Caco-2 (cell line): ENCODE data around the gene ADISSP. TPM values are rescaled to one million over a fixed set of nuclear protein-coding genes. Genes with fewer than 3 reads are reported as not detected.

Source experiments
- BruUV-seq: library from RNA; stranded (reverse); fragments of 400-500 nt; replicated peaks from 2 replicates; lab custom pipeline; 2021; lab: Mats Ljungman, UMichigan
- CTCF ChIA-PET: fragments of 300-600 bp; sonication (Branson Sonifier 250); formaldehyde crosslinking; loops from one replicate; lab custom pipeline; 2022; ENCODE audit warnings: antibody characterized with exemption; lab: Charles Lee
- POLR2A ChIA-PET: fragments of 300-600 bp; sonication (Branson Sonifier 250); formaldehyde crosslinking; loops from one replicate; lab custom pipeline; 2022; ENCODE audit warnings: antibody characterized with exemption; lab: Charles Lee
- DNase-seq, 2 experiments: peaks; one replicate each; pipeline versions ENCODE4 v3.0.0 to v3.0.0-alpha.2; 2020 to 2022
- H3K27me3 ChIP-seq: replicated peaks from 2 replicates; pipeline ENCODE4 v1.6.0; 2011; ENCODE audit warnings: low read length; ENCODE audit not compliant: control insufficient read depth, insufficient read depth
- H3K36me3 ChIP-seq: 2 replicates; pipeline ENCODE4 v1.5.1; 2011; ENCODE audit warnings: low read length; ENCODE audit not compliant: control insufficient read depth, insufficient read depth
- H3K4me1 ChIP-seq: fragments of 250-450 bp; sonication (Bioruptor Pico); 2 replicates; pipeline ENCODE4 v1.5.1; 2020; ENCODE audit warnings: mild to moderate bottlenecking
- H3K4me3 ChIP-seq: 2 replicates; pipeline ENCODE4 v1.5.1; 2011; ENCODE audit warnings: low read depth, mild to moderate bottlenecking, control low read depth, low read length
- H3K9me3 ChIP-seq: fragments of 250-450 bp; sonication (Bioruptor Pico); 2 replicates; pipeline ENCODE4 v1.5.1; 2020; ENCODE audit warnings: mild to moderate bottlenecking, moderate library complexity
- H3K27ac Mint-ChIP-seq: one replicate; pipeline ENCODE4 v1.8.0; 2022; ENCODE audit warnings: mixed read lengths; ENCODE audit not compliant: unreplicated experiment
- H3K27me3 Mint-ChIP-seq: one replicate; pipeline ENCODE4 v1.8.0; 2022; ENCODE audit warnings: mixed read lengths; ENCODE audit not compliant: insufficient read depth, unreplicated experiment
- H3K36me3 Mint-ChIP-seq: one replicate; pipeline ENCODE4 v1.8.0; 2022; ENCODE audit warnings: mild to moderate bottlenecking, mixed read lengths; ENCODE audit not compliant: insufficient read depth, unreplicated experiment
- H3K4me1 Mint-ChIP-seq: one replicate; pipeline ENCODE4 v1.8.0; 2022; ENCODE audit warnings: low read depth, mixed read lengths; ENCODE audit not compliant: unreplicated experiment
- H3K4me3 Mint-ChIP-seq: one replicate; pipeline ENCODE4 v1.8.0; 2022; ENCODE audit warnings: mild to moderate bottlenecking, moderate library complexity, mixed read lengths; ENCODE audit not compliant: unreplicated experiment
- H3K9me3 Mint-ChIP-seq: one replicate; pipeline ENCODE4 v1.8.0; 2022; ENCODE audit warnings: mixed read lengths; ENCODE audit not compliant: unreplicated experiment
- intact Hi-C: fragments of 100-400 bp; cut with micrococcal nuclease; formaldehyde crosslinking; loops from one replicate; pipeline ENCODE4 v1.10.0; 2022; ENCODE audit not compliant: unreplicated experiment
- total RNA-seq: library from RNA; stranded (reverse); gene quantifications from 2 replicates; pipeline ENCODE4 v1.2.3, GENCODE V29; 2022
- TF ChIP-seq, protein P1 (sequence below), 2 experiments: fragments of 200-600 bp in 1 of 2; IDR thresholded peaks; 1 replicate in 1 of 2; 2 replicates in 1 of 2; pipeline versions ENCODE4 v1.5.1 to v1.8.0; 2011 to 2022; ENCODE audit warnings: antibody characterized with exemption in 1 of 2, control low read depth in 1 of 2, inconsistent platforms in 1 of 2, low read depth in 1 of 2, low read length in 1 of 2, mild to moderate bottlenecking in 1 of 2, moderate library complexity in 1 of 2; ENCODE audit not compliant: insufficient read depth in 1 of 2, severe bottlenecking in 1 of 2, unreplicated experiment in 1 of 2

ADISSP gene
- total RNA-seq, 1 experiment from 2014 or later, result 56.1 TPM

GRCh38 chr20:3797592-3798372 is 30.2 kb upstream of the ADISSP start:
- H3K4me1 Mint-ChIP-seq, result peaks cover 25% of the 10 kb centered on the region
- DNase-seq, result no peak
- BruUV-seq, result no TSS peak
- peak overlapping the region; percentile 84 for H3K4me3 Mint-ChIP-seq
- Histone ChIP-seq H3K4me1 (peaks cover 36% of the 10 kb centered on the region), H3K27me3 (no peaks in the 10 kb centered on the region), H3K9me3 (no peaks in the 10 kb centered on the region), H3K36me3 (peaks cover 7% of the 10 kb centered on the region), H3K4me3 (no peak overlapping the region; the same call in 1 of the 2 replicates)
- CTCF ChIA-PET, result interaction anchor here (0.7 kb wide), 1 partner anchor 21 kb away, joined by 7 read pairs; no protein-coding TSS in a partner anchor
- H3K27me3 Mint-ChIP-seq, result no peaks in the 10 kb centered on the region
- H3K9me3 Mint-ChIP-seq, result no peaks in the 10 kb centered on the region
- intact Hi-C loops, result no loop called here
- POLR2A ChIA-PET, result no interaction called here
- peak overlapping the region; percentile 74 for H3K27ac Mint-ChIP-seq
- H3K36me3 Mint-ChIP-seq, result peaks cover 27% of the 10 kb centered on the region
- TF ChIP-seq, protein P1, sequence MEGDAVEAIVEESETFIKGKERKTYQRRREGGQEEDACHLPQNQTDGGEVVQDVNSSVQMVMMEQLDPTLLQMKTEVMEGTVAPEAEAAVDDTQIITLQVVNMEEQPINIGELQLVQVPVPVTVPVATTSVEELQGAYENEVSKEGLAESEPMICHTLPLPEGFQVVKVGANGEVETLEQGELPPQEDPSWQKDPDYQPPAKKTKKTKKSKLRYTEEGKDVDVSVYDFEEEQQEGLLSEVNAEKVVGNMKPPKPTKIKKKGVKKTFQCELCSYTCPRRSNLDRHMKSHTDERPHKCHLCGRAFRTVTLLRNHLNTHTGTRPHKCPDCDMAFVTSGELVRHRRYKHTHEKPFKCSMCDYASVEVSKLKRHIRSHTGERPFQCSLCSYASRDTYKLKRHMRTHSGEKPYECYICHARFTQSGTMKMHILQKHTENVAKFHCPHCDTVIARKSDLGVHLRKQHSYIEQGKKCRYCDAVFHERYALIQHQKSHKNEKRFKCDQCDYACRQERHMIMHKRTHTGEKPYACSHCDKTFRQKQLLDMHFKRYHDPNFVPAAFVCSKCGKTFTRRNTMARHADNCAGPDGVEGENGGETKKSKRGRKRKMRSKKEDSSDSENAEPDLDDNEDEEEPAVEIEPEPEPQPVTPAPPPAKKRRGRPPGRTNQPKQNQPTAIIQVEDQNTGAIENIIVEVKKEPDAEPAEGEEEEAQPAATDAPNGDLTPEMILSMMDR (IDR thresholded peaks at IDR 0.05; ENCODE audit: insufficient read depth in 1 of 2, low read depth in 1 of 2, low read length in 1 of 2, severe bottlenecking in 1 of 2, unreplicated experiment in 1 of 2), result no peak

- peaks cover 25% of the 10 kb centered on the region for H3K4me1 Mint-ChIP-seq
- Histone ChIP-seq H3K27me3 (no peaks in the 10 kb centered on the region), H3K4me3 (peak overlapping the region; percentile 69), H3K4me1 (peaks cover 36% of the 10 kb centered on the region), H3K36me3 (peaks cover 7% of the 10 kb centered on the region), H3K9me3 (no peaks in the 10 kb centered on the region)
- CTCF ChIA-PET, result interaction anchor here (1.9 kb wide), 1 partner anchor 22 kb away, joined by 18 read pairs; no protein-coding TSS in a partner anchor
- no TSS peak for BruUV-seq
- intact Hi-C loops, result no loop called here
- peak overlapping the region; percentile 19 for H3K27ac Mint-ChIP-seq
- peaks cover 21% of the 10 kb centered on the region for H3K36me3 Mint-ChIP-seq
- H3K9me3 Mint-ChIP-seq, result no peaks in the 10 kb centered on the region
- no peak for DNase-seq
- TF ChIP-seq, protein P1 (IDR thresholded peaks at IDR 0.05; ENCODE audit: insufficient read depth in 1 of 2, low read depth in 1 of 2, low read length in 1 of 2, severe bottlenecking in 1 of 2, unreplicated experiment in 1 of 2), result no peak
- POLR2A ChIA-PET, result no interaction called here
- H3K4me3 Mint-ChIP-seq, result peak overlapping the region; percentile 84
- no peaks in the 10 kb centered on the region for H3K27me3 Mint-ChIP-seq
These were observed 29.6 kb upstream of the ADISSP start for GRCh38 chr20:3797226-3797545.

DNA sequence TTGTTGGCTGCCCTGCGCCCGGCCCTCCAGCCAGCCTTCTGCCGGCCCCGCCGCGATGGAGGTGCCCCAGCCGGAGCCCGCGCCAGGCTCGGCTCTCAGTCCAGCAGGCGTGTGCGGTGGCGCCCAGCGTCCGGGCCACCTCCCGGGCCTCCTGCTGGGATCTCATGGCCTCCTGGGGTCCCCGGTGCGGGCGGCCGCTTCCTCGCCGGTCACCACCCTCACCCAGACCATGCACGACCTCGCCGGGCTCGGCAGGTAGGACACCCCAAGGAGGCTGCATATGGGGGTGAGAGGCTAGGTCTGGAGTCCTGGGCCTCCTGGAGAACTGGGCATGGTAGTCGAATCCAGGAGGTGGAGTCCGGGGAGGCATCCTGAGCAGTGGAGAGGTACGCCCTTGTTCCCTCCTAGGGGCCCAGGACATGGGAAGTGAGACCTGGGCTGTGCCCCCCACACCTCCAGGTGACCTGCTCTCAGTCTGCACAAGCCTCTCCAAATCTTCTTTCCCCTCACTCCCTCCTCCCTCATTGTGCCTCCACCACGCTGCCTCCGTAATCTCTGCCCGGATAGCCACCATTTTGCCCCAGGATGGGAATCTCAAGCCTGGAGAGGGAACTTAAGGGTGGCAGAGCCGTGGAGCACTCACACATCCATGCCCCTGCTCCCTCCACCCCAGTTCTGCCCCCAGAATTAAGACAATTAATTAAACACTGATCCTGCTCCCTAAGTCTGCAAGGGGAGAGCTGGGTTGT is 29.1 kb upstream of the ADISSP start:
- ChIA-PET CTCF (interaction anchor here (0.6 to 1.9 kb wide), 4 partner anchors 10 to 80 kb away, joined by 3 to 18 read pairs (median 4); partner anchors contain the start of genes AP5S1 and CENPB), POLR2A (interaction anchor here (0.5 to 1.8 kb wide), 7 partner anchors 10 to 375 kb away, joined by 3 to 11 read pairs (median 4); partner anchors contain the start of genes ADISSP, AP5S1 and CENPB)
- intact Hi-C loops, result no loop called here
- no peaks in the 10 kb centered on the region for H3K27me3 ChIP-seq
- Mint-ChIP-seq H3K27ac (peak overlapping the region; percentile 93), H3K4me3 (peak overlapping the region; percentile 84), H3K4me1 (peaks cover 25% of the 10 kb centered on the region), H3K9me3 (no peaks in the 10 kb centered on the region), H3K36me3 (peaks cover 17% of the 10 kb centered on the region), H3K27me3 (no peaks in the 10 kb centered on the region)
- peaks cover 7% of the 10 kb centered on the region for H3K36me3 ChIP-seq
- H3K9me3 ChIP-seq, result no peaks in the 10 kb centered on the region
- TSS peak; percentile 53 for BruUV-seq
- TF ChIP-seq, protein P1 (IDR thresholded peaks at IDR 0.05; ENCODE audit: insufficient read depth in 1 of 2, low read depth in 1 of 2, low read length in 1 of 2, severe bottlenecking in 1 of 2, unreplicated experiment in 1 of 2), result no peak
- H3K4me1 ChIP-seq, result peaks cover 36% of the 10 kb centered on the region
- peak in 1 of 2 experiments; percentile 45 for DNase-seq
- H3K4me3 ChIP-seq, result peak overlapping the region; percentile 69
